Activated CD8-positive, alpha-beta memory T cell treated with anti-CD3 and anti-CD28 coated beads for 4 hours (primary cell): ENCODE results near the gene CCSER1.

ENCODE experiments used
- DNase-seq, 2 donors: peaks; one replicate each; pipeline ENCODE4 v3.0.0-alpha.2; 2020; ENCODE audit warnings: low read depth in 2 of 2

Gene CCSER1

GRCh38 chr4:90946945-90947344, 819.8 kb downstream of the CCSER1 start:
- no peak for DNase-seq

DNA sequence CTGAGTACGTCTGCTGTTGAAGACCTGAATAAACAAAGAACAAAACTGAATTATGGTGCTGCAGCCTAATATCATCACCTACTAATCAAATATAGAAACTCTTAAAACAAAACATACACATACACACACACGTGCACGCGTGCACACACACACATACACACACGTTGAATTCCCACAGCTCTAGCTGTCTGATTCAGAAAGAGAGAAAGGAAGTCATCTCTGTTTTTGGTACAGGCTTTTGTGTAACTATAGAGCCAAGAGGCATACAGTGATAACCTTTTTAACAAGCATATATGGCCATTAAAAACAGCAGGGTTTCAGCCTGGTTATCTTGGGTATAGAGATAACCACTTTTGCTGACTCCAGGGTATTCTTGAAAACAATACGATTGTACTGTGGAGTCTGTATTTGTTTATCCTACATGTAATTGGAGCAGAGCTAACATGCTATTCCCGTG, 823.2 kb downstream of the CCSER1 start:
- DNase-seq: no peak

DNA sequence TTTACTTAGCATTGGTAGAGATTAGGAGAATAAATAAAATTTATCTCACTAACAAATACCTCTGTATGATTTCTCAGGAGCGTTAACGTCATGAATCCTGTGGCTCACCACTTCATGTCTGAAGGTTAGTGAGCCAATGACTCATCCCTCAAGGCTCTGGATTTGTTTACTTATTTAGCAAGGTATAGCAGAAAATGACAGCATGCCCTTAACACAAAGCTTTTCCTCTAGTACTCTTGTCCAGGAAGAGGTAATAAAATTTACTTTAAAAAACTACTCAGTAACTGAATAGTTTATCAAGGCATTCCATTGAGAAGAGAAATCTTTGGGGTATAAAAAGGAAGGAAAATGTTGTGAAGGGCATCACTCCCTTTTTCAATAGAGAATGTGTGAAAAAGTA, 823.8 kb downstream of the CCSER1 start:
- DNase-seq: no peak

DNA sequence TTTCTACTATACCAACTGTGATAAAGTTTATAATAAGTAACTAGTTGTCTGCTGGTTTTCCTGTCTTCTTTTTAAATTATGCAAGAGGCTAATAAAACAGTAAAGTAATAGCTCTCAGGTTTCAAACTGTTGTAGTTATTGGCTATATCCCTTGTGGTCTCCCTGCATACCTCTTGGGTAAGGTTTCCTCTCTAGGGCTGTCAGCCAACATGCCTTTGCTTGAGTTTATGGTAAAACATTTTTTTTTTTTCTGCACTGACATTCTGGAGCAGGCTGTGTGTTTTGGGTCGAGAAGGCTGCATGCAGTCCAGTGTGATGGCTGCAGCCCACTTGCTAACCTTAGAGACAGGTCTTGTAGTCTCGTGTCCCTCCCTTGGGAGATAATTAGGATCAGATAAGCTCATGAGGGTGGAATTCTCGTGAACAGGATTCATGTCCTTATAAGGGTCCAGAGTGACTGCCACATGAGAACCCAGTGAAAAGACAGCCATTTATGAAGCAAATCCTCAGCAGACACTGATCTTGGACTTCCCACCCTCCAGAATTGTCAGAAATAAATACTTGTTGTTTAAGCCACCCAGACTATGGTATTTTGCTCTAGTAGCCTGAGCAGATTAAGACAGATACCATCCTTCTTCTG, 831.2 kb downstream of the CCSER1 start:
- no peak for DNase-seq

GRCh38 chr4:90960433-90960832, 833.2 kb downstream of the CCSER1 start:
- no peak for DNase-seq

- no peak for DNase-seq
Observed at GRCh38 chr4:90960840-90961239, 833.6 kb downstream of the CCSER1 start.

GRCh38 chr4:90970021-90970420, 842.8 kb downstream of the CCSER1 start:
- DNase-seq: no peak

DNA sequence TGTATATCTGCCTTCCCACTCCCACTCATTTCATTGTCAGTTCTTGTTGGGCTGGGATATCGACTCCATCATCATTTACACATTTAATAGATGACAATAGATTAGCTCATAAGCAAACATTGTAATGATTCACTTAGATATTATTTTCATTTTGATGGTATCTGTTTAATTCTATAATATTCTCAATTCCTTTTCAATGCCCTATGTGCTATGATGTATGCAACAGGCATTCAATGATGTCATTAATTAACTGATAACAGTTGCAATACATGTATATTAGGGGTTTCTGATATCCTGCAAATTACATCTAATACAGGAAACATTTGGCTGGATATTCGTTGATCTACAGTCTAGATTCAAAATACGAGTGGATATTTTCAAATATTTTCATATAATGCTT, 850.5 kb downstream of the CCSER1 start:
- DNase-seq: no peak

DNA sequence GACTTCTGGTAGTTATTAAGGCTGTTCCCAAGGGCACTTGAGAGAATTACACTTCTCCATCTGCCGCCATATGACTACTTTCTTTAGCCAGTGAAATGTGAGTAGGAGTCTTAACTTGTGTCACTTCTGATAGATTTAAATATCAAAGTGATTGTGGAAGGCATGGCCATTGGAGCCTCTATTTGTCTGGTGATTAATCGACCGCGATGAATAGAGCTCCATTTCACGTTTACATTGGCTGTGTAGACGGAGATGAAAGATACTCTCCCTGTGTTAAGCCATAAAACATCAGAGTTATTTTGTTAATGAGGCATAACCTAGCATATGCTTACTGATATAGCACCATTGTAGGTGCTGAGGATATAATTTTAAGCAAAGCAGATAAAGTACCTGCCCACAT, 852.4 kb downstream of the CCSER1 start:
- no peak for DNase-seq

DNA sequence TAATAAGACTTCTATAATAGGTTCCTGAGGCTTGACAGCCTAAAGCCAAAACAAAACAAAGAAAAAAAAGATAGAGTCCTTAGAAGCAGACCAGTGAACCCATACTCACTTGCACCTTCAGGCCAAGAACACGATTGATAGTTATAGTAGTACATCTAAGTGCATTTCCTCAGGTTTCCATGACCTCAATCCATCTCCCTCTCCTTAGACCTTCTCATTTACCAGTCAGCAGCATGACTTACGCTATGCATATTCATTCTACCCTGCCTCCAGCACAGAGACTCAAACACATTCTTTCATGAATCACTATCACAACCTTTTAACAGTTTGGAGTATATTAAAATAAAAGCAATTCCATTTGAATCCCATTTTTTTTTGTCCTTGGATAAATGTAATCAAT, 855.6 kb downstream of the CCSER1 start:
- no peak for DNase-seq

GRCh38 chr4:90990284-90990683, 863.1 kb downstream of the CCSER1 start:
- DNase-seq: no peak

GRCh38 chr4:90992213-90992612, 865.0 kb downstream of the CCSER1 start:
- DNase-seq: no peak

GRCh38 chr4:90994851-90995574, 867.8 kb downstream of the CCSER1 start:
- DNase-seq: no peak

DNA sequence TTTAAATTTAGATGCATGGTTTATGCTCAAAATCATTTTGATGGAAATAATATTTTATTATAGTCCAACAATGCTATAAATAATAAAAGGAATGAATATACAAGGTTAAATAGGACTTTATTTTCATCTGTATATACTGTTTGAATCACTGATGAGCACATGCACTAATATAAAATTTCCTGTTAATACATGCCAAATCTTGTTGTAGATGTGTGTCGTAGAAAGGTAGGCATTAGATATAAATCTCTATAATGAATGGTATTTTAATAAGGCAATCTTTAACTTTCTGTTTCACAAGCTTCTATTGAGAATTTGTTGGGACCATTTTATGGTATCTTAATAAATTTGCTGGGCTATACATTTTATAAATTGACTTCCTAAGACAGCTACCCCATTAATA, 868.8 kb downstream of the CCSER1 start:
- DNase-seq: no peak

- DNase-seq: no peak
Observed at GRCh38 chr4:90996813-90997212, 869.6 kb downstream of the CCSER1 start.

- no peak for DNase-seq
Observed at GRCh38 chr4:91015861-91016260, 888.7 kb downstream of the CCSER1 start.

GRCh38 chr4:91019513-91019912, 892.3 kb downstream of the CCSER1 start:
- DNase-seq: no peak

GRCh38 chr4:91025241-91026148, 898.3 kb downstream of the CCSER1 start:
- no peak for DNase-seq

GRCh38 chr4:91028228-91028627, 901.0 kb downstream of the CCSER1 start:
- DNase-seq: no peak

- no peak for DNase-seq
Observed at GRCh38 chr4:91031761-91032160, 904.6 kb downstream of the CCSER1 start.

- no peak for DNase-seq
Observed at GRCh38 chr4:91032725-91033445, 905.7 kb downstream of the CCSER1 start.

DNA sequence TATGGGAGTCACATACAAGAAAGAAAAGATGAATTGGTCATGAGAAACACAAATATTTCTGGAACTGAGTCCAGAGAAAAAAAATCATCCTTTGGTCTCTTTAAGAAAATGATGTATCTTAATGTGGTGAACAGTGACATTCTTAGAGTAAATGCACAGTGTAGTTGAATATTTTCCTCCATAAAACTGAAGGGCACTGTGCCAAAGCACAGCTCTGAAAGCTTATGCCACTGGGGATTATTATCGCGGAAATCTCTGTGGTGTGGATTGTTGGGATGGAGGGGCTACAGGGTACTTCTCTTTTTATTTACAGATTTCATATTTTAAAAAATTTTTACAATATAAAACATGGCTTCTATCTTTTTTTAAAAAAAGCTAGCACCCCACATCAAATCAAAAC, 908.1 kb downstream of the CCSER1 start:
- DNase-seq: no peak
